NOMO-1 treated with dmso at 0.1 percent for 144 hours (cell line): Measurements from ENCODE around the gene GLYATL1B.

Experiments used
- DNase-seq: peaks from one replicate; lab custom pipeline; 2025; ENCODE audit not compliant: unreplicated experiment; lab: John Stamatoyannopoulos, UW

The GLYATL1B gene

DNA sequence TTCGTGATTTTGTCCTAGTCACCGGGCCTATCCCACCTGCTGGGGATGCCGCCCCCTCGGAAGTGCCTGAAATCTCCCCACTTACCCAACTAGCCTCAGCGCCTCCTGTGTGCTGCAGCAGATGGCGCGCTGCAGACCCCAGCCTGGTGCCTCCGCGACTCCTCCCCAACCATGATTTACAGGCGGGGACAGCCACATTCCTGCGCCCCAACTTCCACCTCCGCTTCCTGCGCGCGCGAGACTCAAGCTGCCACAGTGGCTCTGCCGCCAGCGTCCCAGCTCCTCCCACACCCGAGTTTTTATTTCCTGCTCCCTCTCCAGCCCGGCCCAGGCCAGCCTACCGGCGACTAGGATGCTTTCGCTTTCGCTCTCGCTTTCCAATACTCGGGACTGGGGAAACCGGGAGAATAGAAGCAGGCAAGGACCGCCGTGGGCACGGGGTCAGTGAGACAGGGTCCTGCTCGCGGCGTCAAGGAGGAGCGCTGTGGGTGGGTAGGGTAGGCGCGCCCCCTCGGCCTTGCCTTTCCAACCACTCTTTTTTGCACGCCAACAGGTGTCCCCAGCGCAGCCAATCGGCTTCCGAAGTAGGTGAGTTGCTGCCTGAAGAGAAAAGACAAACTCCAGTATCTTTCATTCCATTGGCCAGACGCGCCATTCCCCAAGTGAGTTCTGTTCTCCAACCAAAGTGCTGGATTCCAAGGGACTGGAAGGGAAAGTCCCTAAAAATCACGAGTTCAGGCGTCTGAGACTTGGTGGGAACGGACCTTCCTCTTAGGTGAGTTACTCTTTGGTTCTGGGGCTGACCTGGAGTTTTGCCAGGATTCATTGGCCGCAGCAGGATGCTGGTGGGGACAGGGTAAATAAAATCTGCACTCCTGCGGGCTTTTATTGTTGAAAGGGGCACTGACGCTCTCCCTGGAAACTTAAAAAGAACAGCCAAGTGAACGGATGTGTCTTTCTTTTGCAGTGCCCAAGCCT, 56.7 kb downstream of the GLYATL1B start, which contains the start of gene FAM111A:
TSS of gene FAM111A (plus strand) at position 327 of the 978 bp plus-strand sequence. CDS start 6,017 bp downstream, outside the sequence.
- DNase-seq = peak; percentile 96

DNA sequence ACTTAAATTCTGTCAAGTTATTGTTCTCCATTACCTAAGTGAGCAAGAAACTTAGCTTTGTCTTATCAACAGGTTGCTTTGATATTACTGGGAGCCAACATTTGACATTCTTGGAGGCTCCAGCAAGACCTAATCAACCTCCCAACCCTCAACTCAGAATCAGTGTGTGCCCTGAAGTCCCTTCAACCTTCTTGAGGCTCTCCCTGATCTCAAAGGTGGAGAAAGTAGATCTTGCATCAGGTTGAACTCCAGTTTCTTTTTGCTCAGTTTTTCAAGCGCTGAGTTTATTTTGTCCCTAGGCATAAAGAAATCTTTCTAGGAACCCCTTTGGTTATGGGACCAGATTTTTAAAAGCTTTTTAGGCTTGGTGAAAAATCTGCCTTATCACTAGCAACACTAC, 58.0 kb downstream of the GLYATL1B start:
- DNase-seq = no peak
